NK-92 (cell line): ENCODE results near the gene UBTF.

ENCODE experiments used
- DNase-seq: peaks from one replicate; lab custom pipeline; 2025; ENCODE audit not compliant: unreplicated experiment; lab: John Stamatoyannopoulos, UW

The UBTF gene

GRCh38 chr17:44170499-44171201, 48.8 kb downstream of the UBTF start, which contains the start of gene ASB16:
TSS of gene ASB16 (plus strand) at chr17:44170704. CDS start at chr17:44170790, 86 bp downstream.
- DNase-seq = no peak

- no peak for DNase-seq
These were observed 49.4 kb downstream of the UBTF start for GRCh38 chr17:44170135-44170498.

GRCh38 chr17:44167181-44167861, 52.2 kb downstream of the UBTF start:
- DNase-seq = no peak

GRCh38 chr17:44164476-44164875, 55.0 kb downstream of the UBTF start:
- no peak for DNase-seq

GRCh38 chr17:44159519-44160210, 59.8 kb downstream of the UBTF start:
- DNase-seq = no peak

- no peak for DNase-seq
These were observed 64.0 kb downstream of the UBTF start for GRCh38 chr17:44155488-44155887.
